Measurements from ENCODE around the gene SH3PXD2A. TPM values are rescaled to one million over a fixed set of nuclear protein-coding genes. Genes with fewer than 3 reads are reported as not detected.

SH3PXD2A gene
- polyA plus RNA-seq, 1 experiment: 50.2 TPM

DNA sequence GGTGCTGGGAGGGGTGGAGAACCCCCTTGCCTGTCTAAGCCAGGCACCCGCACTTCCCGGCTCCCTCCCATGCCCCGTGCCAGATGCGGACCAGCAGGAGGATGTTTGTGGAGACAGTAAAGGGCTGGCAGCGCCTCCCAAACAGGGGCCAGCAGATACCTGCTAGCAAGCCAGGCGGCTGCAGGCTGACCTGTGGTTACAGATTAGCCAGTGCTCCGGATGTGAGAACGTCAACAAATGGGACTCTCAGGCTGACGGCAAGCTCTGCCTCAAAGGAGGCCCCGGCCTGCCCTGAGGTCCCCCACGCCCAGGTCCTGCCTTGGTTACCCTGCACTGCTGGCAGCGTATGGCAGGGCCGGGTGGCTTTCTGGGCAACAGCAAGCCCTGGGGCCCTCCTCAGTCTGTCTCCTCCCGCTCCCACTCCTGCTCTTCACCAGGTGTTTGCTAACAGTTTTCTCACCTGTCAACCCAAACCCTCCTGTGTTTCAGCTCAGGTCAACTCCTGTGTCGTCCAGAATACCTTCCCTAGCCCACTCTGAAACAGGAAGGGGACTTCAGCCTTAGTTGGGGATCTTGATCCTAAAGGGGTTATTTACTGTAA lies 276.5 kb downstream of the SH3PXD2A start:
- no peak for DNase-seq (ENCODE audit: low read depth)
- ChIA-PET CTCF (interaction anchor here (0.8 to 1.7 kb wide), 2 partner anchors 20 to 23 kb away, joined by 3 to 5 read pairs; no protein-coding TSS in a partner anchor), POLR2A (no interaction called here)
- H3K27me3 ChIP-seq (ENCODE audit: control insufficient read depth, insufficient read depth, low read length): peaks cover 10% of the 10 kb centered on the region
- no peak overlapping the region for H3K4me3 ChIP-seq (ENCODE audit: low read depth, low read length)
- no peak for TF ChIP-seq CTCF (IDR thresholded peaks at IDR 0.05; ENCODE audit: insufficient read depth, low read depth, low read length)
- H3K36me3 ChIP-seq (ENCODE audit: control insufficient read depth, insufficient read depth, low read length): no peaks in the 10 kb centered on the region

- DNase-seq (ENCODE audit: low read depth): no peak
- CTCF ChIA-PET: interaction anchor here (0.8 to 2.7 kb wide), 2 partner anchors 12 to 14 kb away, joined by 3 to 13 read pairs; no protein-coding TSS in a partner anchor
- POLR2A ChIA-PET: interaction anchor here (0.7 kb wide), 1 partner anchor 10 kb away, joined by 3 read pairs; no protein-coding TSS in a partner anchor
- Histone ChIP-seq H3K36me3 (ENCODE audit: control insufficient read depth, insufficient read depth, low read length) (no peaks in the 10 kb centered on the region), H3K27me3 (ENCODE audit: control insufficient read depth, insufficient read depth, low read length) (peaks cover 7% of the 10 kb centered on the region), H3K4me3 (ENCODE audit: low read depth, low read length) (no peak overlapping the region)
- TF ChIP-seq CTCF (IDR thresholded peaks at IDR 0.05; ENCODE audit: insufficient read depth, low read depth, low read length): no peak
These were observed 278.5 kb downstream of the SH3PXD2A start for GRCh38 chr10:103576862-103577261.

DNA sequence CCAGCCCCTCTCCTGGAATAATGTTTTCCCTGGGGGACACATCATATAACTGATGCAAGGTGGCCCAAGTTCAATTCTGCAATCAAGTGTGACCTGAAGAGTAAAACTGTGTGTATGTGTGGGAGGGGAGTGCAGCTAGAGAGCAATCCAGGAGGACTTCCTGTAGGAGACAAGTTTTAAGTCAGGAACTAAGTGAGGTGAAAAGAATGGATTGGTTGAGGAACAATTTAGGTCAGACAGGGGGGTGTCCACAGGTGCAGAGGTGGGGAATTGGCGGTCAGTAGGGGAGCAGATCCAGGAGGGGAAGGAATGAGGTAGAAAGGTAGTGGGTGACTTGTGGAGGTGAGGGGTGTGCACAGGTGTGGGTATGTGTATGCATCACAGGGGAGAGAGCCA lies 279.3 kb downstream of the SH3PXD2A start:
- TF ChIP-seq CTCF (IDR thresholded peaks at IDR 0.05; ENCODE audit: insufficient read depth, low read depth, low read length): no peak
- no peak overlapping the region for H3K4me3 ChIP-seq (ENCODE audit: low read depth, low read length)
- DNase-seq (ENCODE audit: low read depth): no peak
- CTCF ChIA-PET: interaction anchor here (2.7 kb wide), 1 partner anchor 15 kb away, joined by 13 read pairs; no protein-coding TSS in a partner anchor
- POLR2A ChIA-PET: no interaction called here
- H3K36me3 ChIP-seq (ENCODE audit: control insufficient read depth, insufficient read depth, low read length): no peaks in the 10 kb centered on the region
- peaks cover 5% of the 10 kb centered on the region for H3K27me3 ChIP-seq (ENCODE audit: control insufficient read depth, insufficient read depth, low read length)

DNA sequence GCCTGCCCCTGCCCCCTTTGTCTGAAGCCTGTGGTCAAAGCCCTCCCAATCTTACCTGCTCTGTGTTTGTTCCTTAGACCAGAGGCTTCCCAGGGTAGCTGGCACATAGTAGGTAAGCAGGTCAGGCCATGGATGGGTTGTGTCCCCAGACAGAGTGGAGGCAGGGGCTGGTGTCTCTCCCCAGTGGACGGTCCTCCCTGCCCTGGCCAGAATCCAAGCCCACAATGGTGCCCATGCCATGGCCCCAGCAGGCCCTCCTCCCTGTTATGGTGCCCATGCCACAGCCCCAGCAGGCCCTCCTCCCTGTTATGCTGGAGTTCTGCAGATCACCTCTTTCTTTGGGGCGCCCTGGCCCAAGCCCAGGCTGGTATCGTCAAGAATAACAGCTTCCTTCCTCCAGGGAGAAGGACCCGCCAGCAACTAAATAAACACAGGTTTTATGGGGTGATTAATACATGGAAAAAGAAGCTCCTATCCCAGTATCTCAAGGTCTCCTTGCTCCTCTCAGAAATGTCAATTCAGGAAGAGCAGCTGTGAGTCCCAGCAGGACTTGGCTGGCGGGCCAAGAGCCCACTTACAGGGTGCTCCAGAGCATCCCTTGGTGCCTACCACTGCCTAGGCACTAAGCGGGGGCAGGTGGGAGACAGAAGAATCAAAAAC lies 279.8 kb downstream of the SH3PXD2A start:
- Histone ChIP-seq H3K4me3 (ENCODE audit: low read depth, low read length) (no peak overlapping the region), H3K36me3 (ENCODE audit: control insufficient read depth, insufficient read depth, low read length) (no peaks in the 10 kb centered on the region), H3K27me3 (ENCODE audit: control insufficient read depth, insufficient read depth, low read length) (peaks cover 2% of the 10 kb centered on the region)
- CTCF ChIA-PET: interaction anchor here (2.7 kb wide), 1 partner anchor 16 kb away, joined by 13 read pairs; no protein-coding TSS in a partner anchor
- POLR2A ChIA-PET: no interaction called here
- no peak for TF ChIP-seq CTCF (IDR thresholded peaks at IDR 0.05; ENCODE audit: insufficient read depth, low read depth, low read length)
- DNase-seq (ENCODE audit: low read depth): no peak

Measured in BJ (cell line).